ENCODE measurements around the gene TMEM151A.
"Not testable (repeated sequence)": the region's sequence is repeated elsewhere in the genome, so short reads cannot be mapped to it uniquely, and the experiment has no call there.

The TMEM151A gene

GRCh38 chr11:66310324-66310723 is 18.6 kb downstream of the TMEM151A start:
- no peak for DNase-seq (ENCODE audit: low spot score)

DNA sequence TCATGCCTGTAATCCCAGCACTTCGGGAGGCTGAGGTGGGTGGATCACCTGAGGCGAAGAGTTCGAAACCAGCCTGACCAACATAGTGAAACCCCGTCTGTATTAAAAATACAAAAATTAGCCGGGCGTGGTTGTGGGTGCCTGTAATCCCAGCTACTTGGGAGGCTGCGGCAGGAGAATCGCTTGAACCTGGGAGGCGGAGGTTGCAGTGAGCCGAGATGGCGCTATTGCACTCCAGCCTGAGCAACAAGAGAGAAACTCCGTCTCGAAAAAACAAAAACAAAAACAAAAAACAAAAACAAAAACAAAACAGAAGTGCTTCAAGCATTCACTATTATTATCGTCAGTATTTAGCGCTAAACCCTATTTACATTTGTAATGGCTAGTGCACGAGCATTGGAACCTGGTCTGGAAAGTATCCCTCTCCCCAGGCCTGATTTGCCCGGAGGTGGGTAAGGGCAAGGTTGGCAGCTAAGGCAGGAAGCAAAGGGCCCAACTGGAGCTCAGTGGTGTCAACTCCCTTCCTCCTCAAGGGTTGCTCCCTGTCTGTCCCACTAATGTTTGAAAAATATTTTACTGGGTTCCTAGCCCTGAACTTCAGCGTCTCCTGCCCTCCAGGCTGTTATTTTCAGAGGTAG is 19.2 kb downstream of the TMEM151A start:
- DNase-seq (ENCODE audit: low spot score) = not testable (repeated sequence)

- peak; percentile 35 for DNase-seq (ENCODE audit: low spot score)
Observed at GRCh38 chr11:66311470-66311964, 19.8 kb downstream of the TMEM151A start.

DNA sequence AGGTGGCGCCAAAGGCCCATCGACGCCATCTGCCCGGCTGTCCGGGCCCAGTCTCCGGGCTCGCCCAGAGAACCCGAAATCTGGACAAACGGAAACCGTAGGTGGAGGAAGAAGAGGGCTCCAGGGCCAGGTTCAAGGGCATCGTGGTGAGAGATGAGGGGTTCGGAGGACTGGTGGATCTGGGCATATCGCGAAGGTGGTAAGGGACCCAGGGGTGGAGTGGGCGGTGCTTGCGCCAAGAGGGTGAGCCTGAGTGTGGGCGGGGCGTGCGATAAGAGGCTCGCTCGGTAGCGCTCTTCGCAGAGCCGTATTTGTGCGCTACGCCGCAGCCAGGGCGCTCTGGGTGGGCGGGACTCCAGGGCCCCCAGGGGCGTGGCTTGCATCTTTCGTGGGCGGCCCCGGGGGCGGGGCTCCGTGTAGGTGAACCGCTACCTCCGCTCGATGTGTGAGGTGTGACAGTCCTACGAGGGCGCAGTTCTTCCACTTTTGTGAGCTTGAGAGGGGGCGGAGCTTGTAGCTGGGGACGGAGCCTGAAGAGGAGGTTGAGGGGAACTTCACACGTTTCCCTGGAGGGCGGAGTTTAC is 20.4 kb downstream of the TMEM151A start:
- no peak for DNase-seq (ENCODE audit: low spot score)

DNA sequence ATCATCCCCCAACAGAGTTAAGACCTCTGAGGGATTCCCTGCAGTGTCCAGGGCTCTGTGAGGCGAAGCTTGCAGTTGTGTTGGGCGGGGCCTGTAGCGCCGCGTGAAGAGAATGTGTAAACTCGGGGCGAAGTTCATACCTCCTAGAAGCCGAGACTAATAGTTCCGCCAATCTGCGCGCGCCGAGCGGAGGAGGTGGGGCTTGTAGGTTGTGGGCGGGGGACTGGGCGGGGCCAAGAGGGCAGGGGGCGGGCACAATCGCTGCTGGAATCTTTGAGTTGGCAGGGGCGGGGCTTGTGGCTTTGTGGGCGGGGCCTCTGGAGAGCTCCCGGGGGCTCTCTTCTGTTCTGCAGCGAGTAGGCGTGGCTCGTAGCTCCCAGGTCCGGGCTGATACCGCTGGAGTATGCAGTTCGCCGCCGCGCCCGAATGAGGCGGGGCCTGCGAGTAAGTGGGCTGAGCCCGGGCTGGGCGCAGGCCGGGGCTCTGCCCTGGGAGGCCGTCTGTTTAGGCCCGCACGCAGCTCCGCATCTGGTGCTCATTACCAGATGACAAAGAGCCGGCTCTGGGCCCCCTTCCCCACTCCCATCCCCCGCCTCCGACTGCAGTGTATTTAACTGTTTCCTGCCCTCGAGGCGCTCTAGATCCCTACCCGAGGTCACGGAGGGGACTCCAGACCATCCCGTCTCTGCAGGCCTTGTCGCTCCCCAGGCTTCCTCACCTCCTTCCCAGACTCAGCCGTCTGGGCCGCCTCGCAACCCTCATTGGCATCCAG is 21.0 kb downstream of the TMEM151A start:
- DNase-seq (ENCODE audit: low spot score) = peak; percentile 94

- DNase-seq (ENCODE audit: low spot score) = no peak
Observed at GRCh38 chr11:66313321-66314185, 21.9 kb downstream of the TMEM151A start.

- DNase-seq (ENCODE audit: low spot score) = no peak
Observed at GRCh38 chr11:66314186-66314501, 22.4 kb downstream of the TMEM151A start.

GRCh38 chr11:66314561-66315497 is 23.1 kb downstream of the TMEM151A start:
- no peak for DNase-seq (ENCODE audit: low spot score)

DNA sequence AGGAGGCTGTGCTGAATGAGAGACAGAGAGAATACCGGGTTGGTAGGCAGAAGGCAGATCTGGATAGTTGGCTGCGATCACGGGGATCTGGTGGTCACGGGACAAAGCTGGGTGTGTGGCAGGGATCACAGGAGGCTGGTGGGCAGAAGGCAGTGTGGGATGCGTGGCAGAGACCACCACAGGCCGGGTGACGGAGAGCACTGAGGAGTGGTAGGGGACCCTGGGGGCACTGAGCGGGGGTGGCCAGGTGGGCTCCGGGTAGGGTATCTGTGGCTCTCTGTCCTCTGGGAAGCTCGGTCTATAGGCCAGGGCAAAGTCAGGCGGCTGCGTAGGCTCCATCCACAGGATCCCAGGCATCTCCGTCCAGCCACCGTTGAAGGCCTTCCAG is 23.8 kb downstream of the TMEM151A start:
- DNase-seq (ENCODE audit: low spot score) = no peak

DNA sequence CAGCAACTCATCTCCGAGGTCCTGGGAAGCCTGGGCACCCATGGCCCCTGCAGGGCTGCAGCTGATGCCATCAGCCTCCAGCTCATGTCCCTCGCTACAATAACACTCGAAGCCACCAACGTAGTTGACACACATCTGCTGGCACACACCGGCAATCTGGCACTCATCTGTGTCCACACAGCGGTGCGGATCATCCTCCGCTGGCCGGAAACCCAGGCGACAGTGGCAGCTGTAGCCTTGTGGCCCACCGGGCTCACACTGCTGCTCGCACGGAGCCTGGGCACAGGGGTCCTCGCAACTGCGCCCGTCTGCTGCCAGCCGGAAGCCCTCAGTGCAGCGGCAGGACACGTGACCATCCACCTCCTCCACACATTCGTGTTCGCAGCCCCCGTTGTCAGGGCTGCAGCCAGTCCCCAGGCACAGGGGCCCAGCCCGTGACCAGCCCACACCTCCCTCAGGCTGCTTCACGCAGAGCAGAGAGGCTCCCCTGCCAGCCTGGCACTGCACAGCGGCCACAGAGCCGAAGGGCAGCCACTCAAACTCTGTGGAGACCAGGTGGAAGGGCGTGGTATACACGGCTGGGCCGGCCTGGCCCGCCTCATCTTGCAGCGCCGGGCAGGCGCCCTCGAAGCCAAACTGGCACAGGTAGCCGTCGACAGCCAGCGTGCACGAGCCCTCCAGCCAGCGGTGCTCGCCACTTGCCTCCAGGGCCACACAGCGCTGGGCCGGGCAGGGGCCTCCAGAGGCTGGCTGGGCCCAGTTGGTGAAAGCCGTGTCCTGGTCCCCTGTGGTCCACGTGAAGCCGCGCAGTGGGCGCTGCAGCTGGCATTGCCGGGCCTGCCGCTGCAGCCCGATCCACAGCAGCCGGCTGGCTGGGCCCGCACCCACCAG is 24.5 kb downstream of the TMEM151A start:
- DNase-seq (ENCODE audit: low spot score) = no peak

GRCh38 chr11:66316849-66317251 is 25.2 kb downstream of the TMEM151A start, which contains the start of gene CD248:
Gene CD248, minus strand, starts transcription at chr11:66317044. Its CDS starts 17 bp downstream, at chr11:66317027.
- no peak for DNase-seq (ENCODE audit: low spot score)

DNA sequence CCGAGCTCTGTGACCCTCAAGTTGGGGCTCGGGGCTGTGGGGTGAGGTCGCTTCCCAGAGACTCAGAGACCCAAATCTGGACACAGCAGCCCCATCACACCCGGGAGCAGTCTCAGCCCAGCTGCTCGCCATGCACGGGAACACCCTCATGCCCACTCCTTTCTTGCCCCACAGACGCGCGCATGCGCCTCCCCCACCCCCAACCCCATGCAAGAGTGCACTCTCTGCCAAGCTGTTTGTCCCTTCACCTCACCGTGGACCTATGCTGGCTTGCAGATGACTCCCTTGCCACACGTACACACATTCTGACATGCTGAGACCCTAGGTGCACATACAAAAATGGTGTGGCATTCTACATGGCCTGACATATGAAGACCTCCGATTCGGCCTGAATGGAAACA is 25.6 kb downstream of the TMEM151A start:
- DNase-seq (ENCODE audit: low spot score) = no peak

DNA sequence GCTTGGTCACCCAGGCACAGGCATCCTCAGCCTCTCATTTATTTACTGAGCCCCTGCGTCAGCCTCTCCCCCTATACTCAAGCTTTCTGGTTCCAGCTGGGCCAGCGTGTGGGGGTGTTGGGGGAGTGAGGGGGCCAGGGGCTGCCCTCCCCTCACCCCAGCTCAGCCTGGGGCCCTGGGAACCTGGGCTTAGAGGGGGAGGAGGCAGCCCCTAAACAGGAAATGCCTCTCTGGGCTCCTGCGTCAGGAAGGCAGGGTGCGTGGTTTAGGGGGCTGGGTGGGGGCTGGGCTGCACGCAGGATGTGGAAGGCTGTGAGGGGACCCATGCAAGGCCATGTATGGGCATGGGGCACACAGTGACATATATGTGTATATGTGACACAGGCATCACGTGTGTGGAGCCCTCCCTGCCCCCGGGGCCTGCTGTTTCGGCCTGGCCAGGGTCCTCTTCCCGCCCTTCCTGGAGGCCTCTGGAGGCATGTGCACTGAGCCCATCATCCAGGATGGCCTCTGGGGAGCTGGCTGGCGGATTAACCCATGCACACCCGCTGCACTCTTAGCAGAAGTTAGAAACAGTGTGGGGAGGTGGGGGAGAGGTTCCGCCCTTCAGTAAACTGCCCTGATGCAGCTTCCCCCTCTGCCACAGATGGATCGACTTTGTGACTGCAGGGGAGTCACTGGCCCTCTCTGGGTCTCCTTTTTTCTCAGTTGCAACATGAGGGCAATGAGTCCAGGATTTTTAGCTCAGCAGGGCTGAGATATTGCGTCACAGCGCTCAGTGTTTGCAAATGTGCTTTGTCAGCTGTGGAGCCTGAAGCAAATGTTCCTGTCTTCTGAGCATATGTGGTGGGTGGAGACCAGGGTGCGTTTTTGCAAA is 26.3 kb downstream of the TMEM151A start:
- DNase-seq (ENCODE audit: low spot score) = no peak

DNA sequence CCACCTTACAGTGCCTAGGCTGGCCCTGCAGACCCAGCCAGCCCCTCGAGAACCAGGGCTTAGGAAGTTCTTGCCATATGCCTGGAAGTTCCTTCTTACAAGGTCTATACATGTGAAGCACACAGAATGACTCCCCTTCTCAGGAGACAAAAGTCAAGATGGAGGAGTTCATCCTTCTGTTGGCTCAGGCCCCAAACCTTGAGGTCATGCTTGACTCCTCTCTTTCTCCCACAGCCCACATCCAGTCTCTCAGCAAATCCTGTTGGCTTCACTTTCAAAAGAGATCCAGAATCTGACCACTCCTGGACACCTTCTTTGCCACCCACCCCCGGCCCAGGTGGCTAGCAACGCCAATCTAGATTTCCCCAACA is 26.9 kb downstream of the TMEM151A start:
- DNase-seq (ENCODE audit: low spot score) = no peak

- DNase-seq (ENCODE audit: low spot score) = not testable (repeated sequence)
Observed at GRCh38 chr11:66320289-66320688, 28.6 kb downstream of the TMEM151A start.

DNA sequence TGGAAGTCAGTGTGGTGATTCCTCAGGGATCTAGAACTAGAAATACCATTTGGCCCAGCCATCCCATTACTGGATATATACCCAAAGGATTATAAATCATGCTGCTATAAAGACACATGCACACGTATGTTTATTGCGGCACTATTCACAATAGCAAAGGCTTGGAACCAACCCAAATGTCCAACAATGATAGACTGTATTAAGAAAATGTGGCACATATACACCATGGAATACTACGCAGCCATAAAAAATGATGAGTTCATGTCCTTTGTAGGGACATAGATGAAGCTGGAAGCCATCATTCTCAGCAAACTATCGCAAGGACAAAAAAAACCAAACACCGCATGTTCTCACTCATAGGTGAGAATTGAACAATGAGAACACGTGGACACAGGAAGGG is 29.1 kb downstream of the TMEM151A start:
- not testable (repeated sequence) for DNase-seq (ENCODE audit: low spot score)

DNA sequence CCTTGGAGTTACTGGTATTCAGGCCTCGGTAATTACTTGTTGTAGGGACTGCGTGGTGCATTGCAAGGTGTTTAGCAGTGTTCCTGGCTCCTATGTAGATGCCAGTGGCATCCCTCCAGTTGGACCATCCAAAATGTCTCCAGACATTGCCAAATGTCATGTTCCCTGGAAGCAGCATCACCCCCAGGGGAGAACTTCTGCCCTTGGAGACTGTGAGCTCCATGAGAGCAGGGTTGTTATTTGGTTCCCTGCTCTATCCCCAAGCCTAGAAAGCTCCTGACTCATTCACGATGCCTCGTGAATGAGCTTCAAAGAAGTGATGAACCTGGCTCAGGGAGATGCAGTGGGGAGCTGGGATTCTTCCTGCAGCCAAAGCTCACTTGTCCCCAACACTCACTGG is 29.9 kb downstream of the TMEM151A start:
- no peak for DNase-seq (ENCODE audit: low spot score)

- DNase-seq (ENCODE audit: low spot score) = no peak
Observed at GRCh38 chr11:66322732-66323427, 31.2 kb downstream of the TMEM151A start.

All from cerebellar cortex (tissue), 1 donor.